ENCODE measurements around the gene NBAS.
"Not testable (repeated sequence)": the region's sequence is repeated elsewhere in the genome, so short reads cannot be mapped to it uniquely, and the experiment has no call there.

The NBAS gene

GRCh38 chr2:15253247-15253646 is 307.9 kb downstream of the NBAS start:
- no peak overlapping the region for H3K9ac ChIP-seq (ENCODE audit: low read length)
- no peaks in the 10 kb centered on the region for H3K9me3 ChIP-seq (ENCODE audit: insufficient read depth, low read length)
- H4K20me1 ChIP-seq (ENCODE audit: low read depth, low read length): no peaks in the 10 kb centered on the region
- no peaks in the 10 kb centered on the region for H3K27me3 ChIP-seq (ENCODE audit: low read length)
- H3K4me3 ChIP-seq (ENCODE audit: insufficient read depth, low read length, poor library complexity, severe bottlenecking): no peak overlapping the region
- H3K27ac ChIP-seq (ENCODE audit: low read depth, low read length): no peak overlapping the region
- no peaks in the 10 kb centered on the region for H3K36me3 ChIP-seq (ENCODE audit: low read length)
- no peak overlapping the region for H3K4me2 ChIP-seq (ENCODE audit: low read depth, low read length, poor library complexity, severe bottlenecking)
- no peak for TF ChIP-seq EZH2phosphoT487 (conservative IDR thresholded peaks at IDR 0.05; ENCODE audit: low read length)
- TF ChIP-seq CTCF (IDR thresholded peaks at IDR 0.05; ENCODE audit: insufficient read depth, low read length, poor library complexity, severe bottlenecking): no peak
- H3K79me2 ChIP-seq (ENCODE audit: insufficient read depth, low read length): no peaks in the 10 kb centered on the region
- no peaks in the 10 kb centered on the region for H3F3A ChIP-seq (ENCODE audit: insufficient read depth)
- no peak overlapping the region for H2AFZ ChIP-seq (ENCODE audit: low read depth, low read length, severe bottlenecking)
- H3K9me2 ChIP-seq (replicated peaks; ENCODE audit: insufficient read depth, low read length): no peaks in the 10 kb centered on the region

GRCh38 chr2:15251753-15252152 is 309.4 kb downstream of the NBAS start:
- no peaks in the 10 kb centered on the region for H3K9me2 ChIP-seq (replicated peaks; ENCODE audit: insufficient read depth, low read length)
- H3K27me3 ChIP-seq (ENCODE audit: low read length): no peaks in the 10 kb centered on the region
- no peak overlapping the region for H3K27ac ChIP-seq (ENCODE audit: low read depth, low read length)
- TF ChIP-seq CTCF (IDR thresholded peaks at IDR 0.05; ENCODE audit: insufficient read depth, low read length, poor library complexity, severe bottlenecking) (no peak), EZH2phosphoT487 (conservative IDR thresholded peaks at IDR 0.05; ENCODE audit: low read length) (no peak)
- H3K9ac ChIP-seq (ENCODE audit: low read length): no peak overlapping the region
- no peaks in the 10 kb centered on the region for H3K36me3 ChIP-seq (ENCODE audit: low read length)
- no peak overlapping the region for H3K4me3 ChIP-seq (ENCODE audit: insufficient read depth, low read length, poor library complexity, severe bottlenecking)
- no peaks in the 10 kb centered on the region for H3F3A ChIP-seq (ENCODE audit: insufficient read depth)
- H2AFZ ChIP-seq (ENCODE audit: low read depth, low read length, severe bottlenecking): no peak overlapping the region
- H3K9me3 ChIP-seq (ENCODE audit: insufficient read depth, low read length): no peaks in the 10 kb centered on the region
- H4K20me1 ChIP-seq (ENCODE audit: low read depth, low read length): no peaks in the 10 kb centered on the region
- H3K79me2 ChIP-seq (ENCODE audit: insufficient read depth, low read length): no peaks in the 10 kb centered on the region
- no peak overlapping the region for H3K4me2 ChIP-seq (ENCODE audit: low read depth, low read length, poor library complexity, severe bottlenecking)

- not testable (repeated sequence) for H3K9me2 ChIP-seq (replicated peaks; ENCODE audit: insufficient read depth, low read length); H3K27ac ChIP-seq (ENCODE audit: low read depth, low read length); H3K4me2 ChIP-seq (ENCODE audit: low read depth, low read length, poor library complexity, severe bottlenecking); H3K9ac ChIP-seq (ENCODE audit: low read length); H2AFZ ChIP-seq (ENCODE audit: low read depth, low read length, severe bottlenecking); H3K27me3 ChIP-seq (ENCODE audit: low read length); H3F3A ChIP-seq (ENCODE audit: insufficient read depth); H3K79me2 ChIP-seq (ENCODE audit: insufficient read depth, low read length); H3K36me3 ChIP-seq (ENCODE audit: low read length); H3K4me3 ChIP-seq (ENCODE audit: insufficient read depth, low read length, poor library complexity, severe bottlenecking); H4K20me1 ChIP-seq (ENCODE audit: low read depth, low read length); H3K9me3 ChIP-seq (ENCODE audit: insufficient read depth, low read length)
Observed at GRCh38 chr2:15250946-15251345, 310.2 kb downstream of the NBAS start.

- H3K9me2 ChIP-seq (replicated peaks; ENCODE audit: insufficient read depth, low read length): no peaks in the 10 kb centered on the region
- H3F3A ChIP-seq (ENCODE audit: insufficient read depth): no peaks in the 10 kb centered on the region
- H4K20me1 ChIP-seq (ENCODE audit: low read depth, low read length): no peaks in the 10 kb centered on the region
- TF ChIP-seq EZH2phosphoT487 (conservative IDR thresholded peaks at IDR 0.05; ENCODE audit: low read length): no peak
- no peak for TF ChIP-seq CTCF (IDR thresholded peaks at IDR 0.05; ENCODE audit: insufficient read depth, low read length, poor library complexity, severe bottlenecking)
- no peak overlapping the region for H3K4me3 ChIP-seq (ENCODE audit: insufficient read depth, low read length, poor library complexity, severe bottlenecking)
- no peak overlapping the region for H3K9ac ChIP-seq (ENCODE audit: low read length)
- H2AFZ ChIP-seq (ENCODE audit: low read depth, low read length, severe bottlenecking): no peak overlapping the region
- no peaks in the 10 kb centered on the region for H3K79me2 ChIP-seq (ENCODE audit: insufficient read depth, low read length)
- no peaks in the 10 kb centered on the region for H3K27me3 ChIP-seq (ENCODE audit: low read length)
- no peak overlapping the region for H3K4me2 ChIP-seq (ENCODE audit: low read depth, low read length, poor library complexity, severe bottlenecking)
- H3K36me3 ChIP-seq (ENCODE audit: low read length): no peaks in the 10 kb centered on the region
- no peaks in the 10 kb centered on the region for H3K9me3 ChIP-seq (ENCODE audit: insufficient read depth, low read length)
- no peak overlapping the region for H3K27ac ChIP-seq (ENCODE audit: low read depth, low read length)
Observed at GRCh38 chr2:15246870-15247269, 314.3 kb downstream of the NBAS start.

Measured in SU-DHL-6 (cell line).